RWPE2 (cell line): Measurements from ENCODE around the gene AGBL3.

Source experiments
- ATAC-seq: fragments of 200-7000 bp; cut with Tn5 transposase; 3 replicates; pipeline ENCODE4 v1.9.1; 2021; ENCODE audit warnings: low read depth
- DNase-seq: peaks from one replicate; pipeline ENCODE4 v3.0.0-alpha.2; 2020; ENCODE audit warnings: low spot score
- H3K27ac ChIP-seq: fragments of 450-650 bp; 2 replicates; pipeline ENCODE4 v1.5.1; 2017; ENCODE audit warnings: mild to moderate bottlenecking; ENCODE audit not compliant: poor library complexity, severe bottlenecking
- H3K27me3 ChIP-seq: fragments of 250-450 bp; sonication (Bioruptor Pico); 2 replicates; pipeline ENCODE4 v1.5.1; 2021; ENCODE audit warnings: mild to moderate bottlenecking, moderate library complexity; ENCODE audit not compliant: insufficient read depth, poor library complexity, severe bottlenecking
- H3K36me3 ChIP-seq: fragments of 250-450 bp; sonication (Bioruptor Pico); 2 replicates; pipeline ENCODE4 v1.5.1; 2020; ENCODE audit warnings: low read depth, mild to moderate bottlenecking, moderate library complexity
- H3K4me1 ChIP-seq: fragments of 250-450 bp; sonication (Bioruptor Pico); 2 replicates; pipeline ENCODE4 v1.5.1; 2021; ENCODE audit warnings: mild to moderate bottlenecking, moderate library complexity; ENCODE audit not compliant: insufficient read depth, poor library complexity, severe bottlenecking
- H3K4me3 ChIP-seq: fragments of 250-450 bp; sonication (Bioruptor Pico); 2 replicates; pipeline ENCODE4 v1.5.1; 2021; ENCODE audit warnings: mild to moderate bottlenecking, moderate library complexity; ENCODE audit not compliant: severe bottlenecking
- H3K9me3 ChIP-seq: fragments of 250-450 bp; sonication (Bioruptor Pico); 2 replicates; pipeline ENCODE4 v1.5.1; 2021; ENCODE audit warnings: mild to moderate bottlenecking, moderate library complexity; ENCODE audit not compliant: severe bottlenecking
- CTCF ChIP-seq: fragments of 450-650 bp; IDR thresholded peaks from one replicate; pipeline ENCODE4 v1.5.1; 2017; ENCODE audit warnings: mild to moderate bottlenecking, moderate library complexity; ENCODE audit not compliant: poor library complexity, severe bottlenecking

Gene AGBL3

GRCh38 chr7:135164357-135165061, 178.2 kb downstream of the AGBL3 start:
- peak; percentile 19 for TF ChIP-seq CTCF
- Histone ChIP-seq H3K27me3 (no peaks in the 10 kb centered on the region), H3K4me3 (no peak overlapping the region), H3K36me3 (peaks cover 36% of the 10 kb centered on the region), H3K27ac (no peak overlapping the region), H3K4me1 (peaks cover 13% of the 10 kb centered on the region), H3K9me3 (peaks cover 2% of the 10 kb centered on the region)
- no peak for DNase-seq
- ATAC-seq = peak; percentile 10; the same call in 2 of the 3 replicates

DNA sequence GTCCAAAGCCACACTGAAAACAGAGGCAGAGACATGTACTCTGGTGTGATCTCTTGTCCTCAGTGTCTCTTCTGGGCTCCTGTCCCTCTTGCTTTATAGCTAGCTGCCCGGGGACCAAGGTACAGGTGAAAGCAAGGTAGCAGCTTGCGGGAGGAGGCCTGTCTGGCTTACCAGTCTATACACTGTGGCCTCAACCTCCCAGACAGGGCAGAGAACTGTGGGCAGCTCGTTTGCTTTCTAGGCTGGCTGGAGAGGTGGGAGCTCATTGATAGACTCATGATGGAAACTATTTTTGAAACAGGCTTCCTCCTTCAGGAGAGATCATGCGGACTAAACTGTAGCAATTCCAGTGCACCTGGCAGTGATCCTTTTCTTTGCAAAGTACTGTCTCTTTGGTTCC, 179.6 kb downstream of the AGBL3 start:
- H3K27me3 ChIP-seq = no peaks in the 10 kb centered on the region
- no peak overlapping the region for H3K4me3 ChIP-seq
- no peak for TF ChIP-seq CTCF
- DNase-seq = no peak
- H3K27ac ChIP-seq = no peak overlapping the region
- H3K9me3 ChIP-seq = peaks cover 2% of the 10 kb centered on the region
- H3K4me1 ChIP-seq = peaks cover 5% of the 10 kb centered on the region
- ATAC-seq = no peak
- H3K36me3 ChIP-seq = peaks cover 36% of the 10 kb centered on the region

DNA sequence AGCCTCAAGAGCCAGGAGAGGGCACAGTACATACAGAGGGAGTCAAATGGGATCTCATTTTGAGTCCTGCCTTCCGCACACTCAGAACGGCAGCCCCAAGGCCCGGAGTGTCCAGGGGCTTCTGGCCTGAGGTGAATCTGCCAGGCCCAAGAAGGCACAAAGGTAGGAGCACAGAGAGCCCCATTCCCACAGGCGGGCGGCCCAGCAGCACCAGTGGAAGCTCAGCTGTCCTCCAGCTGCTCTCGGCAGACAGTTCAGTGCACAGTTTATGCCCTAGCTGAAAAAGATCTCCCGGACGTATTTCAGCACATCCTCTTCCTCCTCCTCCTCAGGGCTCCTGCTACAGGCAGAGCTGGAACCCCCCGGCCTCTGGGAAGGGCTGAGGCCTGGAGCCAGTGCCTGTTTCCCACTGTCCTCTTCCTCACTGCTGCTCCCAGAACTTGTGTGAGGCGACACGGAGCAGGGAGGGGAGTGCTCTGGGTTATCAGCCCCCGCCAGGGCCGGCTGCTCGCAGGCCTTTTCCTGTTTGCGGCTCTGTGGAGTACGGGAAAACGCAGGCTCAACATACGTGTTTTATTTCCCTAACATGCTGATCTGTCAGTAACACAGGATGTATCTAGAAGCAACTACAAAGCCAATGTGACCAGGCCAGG, 180.2 kb downstream of the AGBL3 start:
- no peak overlapping the region for H3K4me3 ChIP-seq
- no peak overlapping the region for H3K27ac ChIP-seq
- peaks cover 2% of the 10 kb centered on the region for H3K9me3 ChIP-seq
- H3K27me3 ChIP-seq = no peaks in the 10 kb centered on the region
- no peak for TF ChIP-seq CTCF
- H3K36me3 ChIP-seq = peaks cover 36% of the 10 kb centered on the region
- no peak for DNase-seq
- H3K4me1 ChIP-seq = peaks cover 8% of the 10 kb centered on the region
- ATAC-seq = no peak

DNA sequence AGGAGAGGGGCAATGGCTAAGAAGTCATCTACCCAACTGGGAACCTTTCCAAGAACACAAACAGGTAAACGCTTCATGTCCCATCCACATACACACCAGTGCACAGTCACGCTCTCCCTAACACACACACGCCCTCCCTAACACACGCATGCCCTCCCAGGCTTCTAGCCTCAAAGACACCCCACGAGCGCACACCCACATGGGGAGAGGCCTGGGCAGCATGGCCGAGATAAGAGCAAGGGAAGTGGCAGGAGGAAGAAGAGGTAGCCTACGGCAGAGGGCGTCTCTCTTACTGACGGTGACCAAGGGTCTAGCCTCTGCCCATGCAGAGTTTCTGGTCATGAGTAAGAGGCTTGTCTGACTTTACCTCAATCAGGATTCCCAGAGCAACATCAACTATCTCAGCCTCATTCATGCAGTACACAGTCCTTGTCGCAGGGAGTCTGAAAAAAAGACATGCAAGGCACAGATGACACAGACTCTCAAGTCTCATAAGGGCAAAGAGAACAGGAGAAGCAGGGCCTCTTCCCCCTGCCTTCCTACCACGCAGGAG, 181.1 kb downstream of the AGBL3 start:
- Histone ChIP-seq H3K9me3 (no peaks in the 10 kb centered on the region), H3K27me3 (no peaks in the 10 kb centered on the region), H3K27ac (no peak overlapping the region), H3K4me3 (no peak overlapping the region), H3K36me3 (peaks cover 36% of the 10 kb centered on the region), H3K4me1 (peaks cover 8% of the 10 kb centered on the region)
- DNase-seq (no peak), ATAC-seq (no peak)
- no peak for TF ChIP-seq CTCF
